Activated T-cell treated with anti-CD3 and anti-CD28 coated beads, Interleukin-2, amount 50 U/mL, for 24 hours (primary cell): Measurements from ENCODE around the gene GSN.

Experiments used
- DNase-seq: peaks from one replicate; pipeline ENCODE4 v3.0.0-alpha.2; 2020
- H3K27ac Mint-ChIP-seq: 2 replicates; pipeline ENCODE4 v1.8.0; 2020; ENCODE audit warnings: mild to moderate bottlenecking, mixed read lengths
- H3K27me3 Mint-ChIP-seq: 2 replicates; pipeline ENCODE4 v1.8.0; 2020; ENCODE audit warnings: mixed read lengths
- H3K36me3 Mint-ChIP-seq: 2 replicates; pipeline ENCODE4 v1.8.0; 2020; ENCODE audit warnings: low read depth, mixed read lengths
- H3K4me1 Mint-ChIP-seq: 2 replicates; pipeline ENCODE4 v1.8.0; 2020; ENCODE audit warnings: low read depth, mixed read lengths
- H3K4me3 Mint-ChIP-seq: 2 replicates; pipeline ENCODE4 v1.8.0; 2020; ENCODE audit warnings: mild to moderate bottlenecking, moderate library complexity, mixed read lengths
- H3K9me3 Mint-ChIP-seq: 2 replicates; pipeline ENCODE4 v1.8.0; 2020; ENCODE audit warnings: mixed read lengths

The GSN gene

DNA sequence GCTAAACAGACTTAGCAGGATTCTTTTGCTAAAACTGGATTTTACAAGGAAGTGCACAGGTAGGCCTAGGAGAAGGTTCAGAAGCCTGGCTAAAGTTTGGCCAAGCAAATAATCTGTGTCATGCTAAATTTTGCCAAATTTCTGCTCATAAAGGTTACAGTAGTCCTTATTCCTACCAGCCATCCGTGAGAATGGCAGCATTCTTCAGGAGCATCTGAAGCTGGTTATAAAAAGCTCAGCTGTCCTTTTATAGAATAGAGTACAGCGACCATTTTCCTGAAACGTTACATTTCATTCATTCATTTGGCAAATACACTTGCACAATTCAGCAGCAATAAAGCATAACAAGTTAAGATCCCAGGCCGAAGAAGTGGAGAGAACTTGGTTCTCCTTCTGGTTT lies 6.9 kb downstream of the GSN start:
- no peak overlapping the region for H3K4me3 Mint-ChIP-seq
- no peaks in the 10 kb centered on the region for H3K36me3 Mint-ChIP-seq
- DNase-seq = no peak
- no peaks in the 10 kb centered on the region for H3K27me3 Mint-ChIP-seq
- H3K4me1 Mint-ChIP-seq = peaks cover 5% of the 10 kb centered on the region
- H3K27ac Mint-ChIP-seq = no peak overlapping the region
- no peaks in the 10 kb centered on the region for H3K9me3 Mint-ChIP-seq

GRCh38 chr9:121275781-121276658 lies 8.1 kb downstream of the GSN start:
- Mint-ChIP-seq H3K27me3 (no peaks in the 10 kb centered on the region), H3K4me3 (no peak overlapping the region), H3K36me3 (no peaks in the 10 kb centered on the region), H3K9me3 (no peaks in the 10 kb centered on the region), H3K4me1 (peaks cover 5% of the 10 kb centered on the region), H3K27ac (no peak overlapping the region)
- no peak for DNase-seq

GRCh38 chr9:121277026-121277425 lies 9.1 kb downstream of the GSN start:
- Mint-ChIP-seq H3K9me3 (no peaks in the 10 kb centered on the region), H3K4me3 (no peak overlapping the region), H3K4me1 (peaks cover 9% of the 10 kb centered on the region), H3K27ac (no peak overlapping the region), H3K36me3 (no peaks in the 10 kb centered on the region), H3K27me3 (no peaks in the 10 kb centered on the region)
- DNase-seq = no peak

GRCh38 chr9:121277518-121278295 lies 9.7 kb downstream of the GSN start:
- Mint-ChIP-seq H3K36me3 (no peaks in the 10 kb centered on the region), H3K27ac (no peak overlapping the region), H3K27me3 (no peaks in the 10 kb centered on the region), H3K4me1 (peaks cover 10% of the 10 kb centered on the region), H3K4me3 (no peak overlapping the region), H3K9me3 (no peaks in the 10 kb centered on the region)
- no peak for DNase-seq

GRCh38 chr9:121278477-121279261 lies 10.7 kb downstream of the GSN start:
- H3K27ac Mint-ChIP-seq = no peak overlapping the region
- no peaks in the 10 kb centered on the region for H3K36me3 Mint-ChIP-seq

GRCh38 chr9:121279776-121280388 lies 11.9 kb downstream of the GSN start:
- H3K27me3 Mint-ChIP-seq = no peaks in the 10 kb centered on the region
- H3K36me3 Mint-ChIP-seq = no peaks in the 10 kb centered on the region
- DNase-seq = no peak
- H3K4me3 Mint-ChIP-seq = no peak overlapping the region
- peaks cover 10% of the 10 kb centered on the region for H3K4me1 Mint-ChIP-seq
- H3K9me3 Mint-ChIP-seq = no peaks in the 10 kb centered on the region
- H3K27ac Mint-ChIP-seq = no peak overlapping the region

More at GRCh38 chr9:121278477-121279261, 10.7 kb downstream of the GSN start:
- Mint-ChIP-seq H3K4me3 (no peak overlapping the region), H3K4me1 (peaks cover 10% of the 10 kb centered on the region), H3K27me3 (no peaks in the 10 kb centered on the region), H3K9me3 (no peaks in the 10 kb centered on the region)
- DNase-seq = peak; percentile 51

GRCh38 chr9:121280715-121281613 lies 13.0 kb downstream of the GSN start:
- no peaks in the 10 kb centered on the region for H3K27me3 Mint-ChIP-seq

DNA sequence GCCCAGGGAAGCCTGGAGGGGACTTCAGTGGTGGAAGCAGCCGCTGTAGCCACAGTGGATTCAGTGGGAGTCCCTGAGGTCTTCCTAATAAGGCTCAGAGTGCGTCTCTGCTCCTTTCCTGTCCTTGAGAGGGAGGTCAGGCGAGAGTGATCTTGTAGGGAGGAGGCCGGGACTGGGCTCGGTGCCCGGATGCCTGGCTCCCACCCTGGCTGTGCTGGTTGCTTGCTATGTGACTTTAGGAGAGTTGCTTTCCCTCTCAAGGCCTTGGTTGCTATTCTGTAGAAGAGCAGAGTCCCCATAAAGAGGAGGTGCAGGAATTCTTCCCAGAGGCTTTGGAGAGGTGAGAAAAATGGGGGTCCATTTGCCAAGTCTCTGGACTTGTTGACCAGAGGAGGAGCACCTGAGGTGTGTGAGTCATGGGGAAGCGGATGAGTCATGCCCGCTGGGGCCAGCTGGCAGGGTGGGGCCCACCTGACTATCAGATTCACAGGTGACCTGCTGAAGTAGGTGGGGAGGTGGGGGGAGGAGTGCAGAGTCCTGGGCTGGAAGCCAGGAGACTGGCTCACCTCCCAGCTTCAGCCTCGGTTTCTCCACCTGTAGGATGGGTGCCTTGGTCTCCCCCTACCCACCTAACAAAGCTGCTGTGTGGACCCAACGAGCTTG lies 13.8 kb downstream of the GSN start:
- Mint-ChIP-seq H3K27me3 (no peaks in the 10 kb centered on the region), H3K9me3 (no peaks in the 10 kb centered on the region), H3K4me3 (no peak overlapping the region), H3K27ac (no peak overlapping the region), H3K36me3 (no peaks in the 10 kb centered on the region), H3K4me1 (peaks cover 23% of the 10 kb centered on the region)
- DNase-seq = no peak

More at GRCh38 chr9:121280715-121281613, 13.0 kb downstream of the GSN start:
- Mint-ChIP-seq H3K36me3 (no peaks in the 10 kb centered on the region), H3K4me3 (no peak overlapping the region), H3K9me3 (no peaks in the 10 kb centered on the region), H3K27ac (no peak overlapping the region), H3K4me1 (peaks cover 15% of the 10 kb centered on the region)
- DNase-seq = no peak

GRCh38 chr9:121282277-121283079 lies 14.5 kb downstream of the GSN start:
- Mint-ChIP-seq H3K27ac (peak overlapping the region; percentile 12), H3K36me3 (no peaks in the 10 kb centered on the region), H3K27me3 (no peaks in the 10 kb centered on the region), H3K4me1 (peaks cover 31% of the 10 kb centered on the region), H3K4me3 (no peak overlapping the region), H3K9me3 (no peaks in the 10 kb centered on the region)
- DNase-seq = no peak

- H3K4me1 Mint-ChIP-seq = peaks cover 35% of the 10 kb centered on the region
- H3K27me3 Mint-ChIP-seq = no peaks in the 10 kb centered on the region
- DNase-seq = no peak
- no peaks in the 10 kb centered on the region for H3K9me3 Mint-ChIP-seq
- no peaks in the 10 kb centered on the region for H3K36me3 Mint-ChIP-seq
- no peak overlapping the region for H3K27ac Mint-ChIP-seq
- no peak overlapping the region for H3K4me3 Mint-ChIP-seq
These were observed 15.1 kb downstream of the GSN start for GRCh38 chr9:121283080-121283398.

GRCh38 chr9:121283856-121284732 lies 16.1 kb downstream of the GSN start:
- DNase-seq = no peak
- peaks cover 34% of the 10 kb centered on the region for H3K4me1 Mint-ChIP-seq
- no peaks in the 10 kb centered on the region for H3K9me3 Mint-ChIP-seq
- H3K27ac Mint-ChIP-seq = no peak overlapping the region
- H3K4me3 Mint-ChIP-seq = no peak overlapping the region
- H3K36me3 Mint-ChIP-seq = no peaks in the 10 kb centered on the region
- H3K27me3 Mint-ChIP-seq = no peaks in the 10 kb centered on the region
